ENCODE results near the gene ASCC3.

The ASCC3 gene, protein sequence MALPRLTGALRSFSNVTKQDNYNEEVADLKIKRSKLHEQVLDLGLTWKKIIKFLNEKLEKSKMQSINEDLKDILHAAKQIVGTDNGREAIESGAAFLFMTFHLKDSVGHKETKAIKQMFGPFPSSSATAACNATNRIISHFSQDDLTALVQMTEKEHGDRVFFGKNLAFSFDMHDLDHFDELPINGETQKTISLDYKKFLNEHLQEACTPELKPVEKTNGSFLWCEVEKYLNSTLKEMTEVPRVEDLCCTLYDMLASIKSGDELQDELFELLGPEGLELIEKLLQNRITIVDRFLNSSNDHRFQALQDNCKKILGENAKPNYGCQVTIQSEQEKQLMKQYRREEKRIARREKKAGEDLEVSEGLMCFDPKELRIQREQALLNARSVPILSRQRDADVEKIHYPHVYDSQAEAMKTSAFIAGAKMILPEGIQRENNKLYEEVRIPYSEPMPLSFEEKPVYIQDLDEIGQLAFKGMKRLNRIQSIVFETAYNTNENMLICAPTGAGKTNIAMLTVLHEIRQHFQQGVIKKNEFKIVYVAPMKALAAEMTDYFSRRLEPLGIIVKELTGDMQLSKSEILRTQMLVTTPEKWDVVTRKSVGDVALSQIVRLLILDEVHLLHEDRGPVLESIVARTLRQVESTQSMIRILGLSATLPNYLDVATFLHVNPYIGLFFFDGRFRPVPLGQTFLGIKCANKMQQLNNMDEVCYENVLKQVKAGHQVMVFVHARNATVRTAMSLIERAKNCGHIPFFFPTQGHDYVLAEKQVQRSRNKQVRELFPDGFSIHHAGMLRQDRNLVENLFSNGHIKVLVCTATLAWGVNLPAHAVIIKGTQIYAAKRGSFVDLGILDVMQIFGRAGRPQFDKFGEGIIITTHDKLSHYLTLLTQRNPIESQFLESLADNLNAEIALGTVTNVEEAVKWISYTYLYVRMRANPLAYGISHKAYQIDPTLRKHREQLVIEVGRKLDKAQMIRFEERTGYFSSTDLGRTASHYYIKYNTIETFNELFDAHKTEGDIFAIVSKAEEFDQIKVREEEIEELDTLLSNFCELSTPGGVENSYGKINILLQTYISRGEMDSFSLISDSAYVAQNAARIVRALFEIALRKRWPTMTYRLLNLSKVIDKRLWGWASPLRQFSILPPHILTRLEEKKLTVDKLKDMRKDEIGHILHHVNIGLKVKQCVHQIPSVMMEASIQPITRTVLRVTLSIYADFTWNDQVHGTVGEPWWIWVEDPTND (N-terminal part only)

DNA sequence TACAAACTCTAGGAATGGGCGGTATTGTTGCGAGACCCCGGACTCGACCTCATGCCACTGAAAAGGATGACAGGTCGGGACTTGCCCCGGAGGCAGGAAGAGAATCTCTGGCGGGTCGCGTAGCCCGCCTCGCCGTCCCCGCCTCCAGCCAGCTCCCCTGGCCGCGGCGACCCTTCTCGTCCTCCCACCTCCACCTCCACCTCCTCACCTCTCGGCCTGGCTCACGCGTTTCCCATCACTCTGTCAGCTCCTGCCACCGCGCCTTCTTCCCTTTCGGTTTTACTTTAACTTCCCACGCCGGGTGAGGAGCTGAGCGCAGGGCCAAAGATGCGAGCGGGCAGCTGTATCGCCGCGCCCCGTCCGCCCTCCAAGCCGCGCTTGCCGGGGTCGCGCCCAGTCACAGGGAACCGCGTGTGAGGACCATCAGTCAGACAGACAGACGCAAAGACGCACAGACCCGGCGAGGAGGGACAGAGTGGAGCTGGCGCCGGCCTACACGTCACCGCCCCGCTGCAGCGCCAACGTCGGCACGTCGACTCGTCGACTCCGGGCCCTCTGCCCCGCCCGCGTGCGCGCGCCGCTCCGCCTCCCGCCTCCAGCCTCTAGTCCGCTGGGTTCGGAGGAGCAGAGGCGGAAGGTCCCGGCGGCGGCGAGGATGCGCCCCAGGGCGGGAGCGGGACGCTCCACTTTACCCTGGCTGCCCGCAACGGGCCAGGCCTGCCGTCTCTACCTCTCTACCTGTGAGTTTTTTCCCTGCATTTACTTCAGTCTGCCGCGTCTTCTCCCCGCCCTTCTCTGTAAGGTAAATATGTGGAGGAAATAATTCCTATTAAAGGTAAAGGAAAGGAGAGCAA, at the start of gene ASCC3:
Gene ASCC3, minus strand, starts transcription at position 477 of the 854 bp plus-strand sequence. CDS start 13,332 bp downstream, outside the sequence.
- DNase-seq: peak; percentile 88 to 95
- TF ChIP-seq, protein P1, sequence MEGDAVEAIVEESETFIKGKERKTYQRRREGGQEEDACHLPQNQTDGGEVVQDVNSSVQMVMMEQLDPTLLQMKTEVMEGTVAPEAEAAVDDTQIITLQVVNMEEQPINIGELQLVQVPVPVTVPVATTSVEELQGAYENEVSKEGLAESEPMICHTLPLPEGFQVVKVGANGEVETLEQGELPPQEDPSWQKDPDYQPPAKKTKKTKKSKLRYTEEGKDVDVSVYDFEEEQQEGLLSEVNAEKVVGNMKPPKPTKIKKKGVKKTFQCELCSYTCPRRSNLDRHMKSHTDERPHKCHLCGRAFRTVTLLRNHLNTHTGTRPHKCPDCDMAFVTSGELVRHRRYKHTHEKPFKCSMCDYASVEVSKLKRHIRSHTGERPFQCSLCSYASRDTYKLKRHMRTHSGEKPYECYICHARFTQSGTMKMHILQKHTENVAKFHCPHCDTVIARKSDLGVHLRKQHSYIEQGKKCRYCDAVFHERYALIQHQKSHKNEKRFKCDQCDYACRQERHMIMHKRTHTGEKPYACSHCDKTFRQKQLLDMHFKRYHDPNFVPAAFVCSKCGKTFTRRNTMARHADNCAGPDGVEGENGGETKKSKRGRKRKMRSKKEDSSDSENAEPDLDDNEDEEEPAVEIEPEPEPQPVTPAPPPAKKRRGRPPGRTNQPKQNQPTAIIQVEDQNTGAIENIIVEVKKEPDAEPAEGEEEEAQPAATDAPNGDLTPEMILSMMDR (IDR thresholded peaks at IDR 0.05): no peak
- Histone ChIP-seq H3K4me1 (peaks cover 0 to 47% (median 26%) of the 10 kb centered on the region in 4 donors), H3K9me3 (no peaks in the 10 kb centered on the region), H3K27me3 (no peaks in the 10 kb centered on the region), H3K4me3 (peak within 1 kb of the TSS; percentile 69 to 97), H3K36me3 (no peaks in the 10 kb centered on the region), H3K27ac (peak within 1 kb of the TSS; percentile 86 to 94)
- intact Hi-C loops (cut with DNase I; ENCODE audit: low total_unique reads): no loop called here

DNA sequence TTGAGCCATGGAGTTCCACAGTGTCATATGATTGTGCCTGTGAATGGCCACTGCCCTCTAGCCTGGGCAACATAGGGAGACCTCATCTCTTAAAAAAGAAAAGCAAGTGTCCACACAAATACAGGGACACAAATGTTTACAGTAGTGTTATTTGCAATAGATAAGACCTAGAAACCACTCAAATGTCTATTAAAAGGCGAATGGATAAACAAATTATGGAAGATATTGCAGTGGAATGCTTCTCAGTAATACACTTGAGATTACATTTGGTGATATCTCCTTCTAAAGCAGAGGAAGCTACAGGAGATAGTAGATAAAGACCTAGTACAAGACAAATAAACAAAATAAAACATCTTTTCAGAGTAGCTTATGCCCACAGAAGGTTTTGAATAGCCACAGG, 44.6 kb upstream of the ASCC3 start:
- Histone ChIP-seq H3K9me3 (no peaks in the 10 kb centered on the region), H3K27ac (no peak overlapping the region), H3K36me3 (no peaks in the 10 kb centered on the region), H3K27me3 (no peaks in the 10 kb centered on the region), H3K4me3 (no peak overlapping the region), H3K4me1 (no peaks in the 10 kb centered on the region)
- DNase-seq: no peak
- intact Hi-C loops (cut with DNase I; ENCODE audit: low total_unique reads): no loop called here
- TF ChIP-seq, protein P1 (IDR thresholded peaks at IDR 0.05): no peak

DNA sequence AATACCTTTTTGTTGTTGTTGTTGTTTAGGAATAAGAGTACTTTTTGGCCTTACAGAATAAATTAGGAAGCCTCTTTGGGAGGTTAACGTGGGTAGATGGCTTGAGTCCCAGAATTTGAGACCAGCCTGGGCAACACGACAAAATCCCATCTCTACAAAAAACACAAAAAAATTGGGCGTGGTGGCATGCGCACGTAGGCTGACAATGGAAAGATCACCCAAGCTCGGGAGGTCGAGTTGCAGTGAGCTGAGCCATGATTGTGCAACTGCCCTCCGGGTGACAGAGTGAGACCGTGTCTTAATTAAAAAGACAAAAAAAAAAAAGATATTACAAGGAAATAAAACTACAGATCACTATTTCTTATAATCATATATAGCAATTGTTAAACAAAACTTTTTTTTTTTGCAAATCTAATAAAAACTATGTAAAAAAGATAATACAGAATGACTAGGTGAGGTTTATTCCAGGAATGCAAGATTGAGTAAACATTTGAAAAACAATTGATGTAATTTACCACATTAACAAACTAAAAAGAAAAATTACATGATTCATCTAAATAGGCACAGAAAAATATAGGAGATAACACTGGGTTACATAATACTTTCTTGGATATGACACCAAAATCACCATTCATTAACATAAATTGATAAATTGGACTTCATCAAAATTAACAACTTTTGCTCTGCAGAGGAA, 43.6 kb upstream of the ASCC3 start:
- Histone ChIP-seq H3K9me3 (no peaks in the 10 kb centered on the region), H3K4me1 (no peaks in the 10 kb centered on the region), H3K27ac (no peak overlapping the region), H3K27me3 (no peaks in the 10 kb centered on the region), H3K36me3 (no peaks in the 10 kb centered on the region), H3K4me3 (no peak overlapping the region)
- intact Hi-C loops (cut with DNase I; ENCODE audit: low total_unique reads): no loop called here
- DNase-seq: no peak
- TF ChIP-seq, protein P1 (IDR thresholded peaks at IDR 0.05): no peak

DNA sequence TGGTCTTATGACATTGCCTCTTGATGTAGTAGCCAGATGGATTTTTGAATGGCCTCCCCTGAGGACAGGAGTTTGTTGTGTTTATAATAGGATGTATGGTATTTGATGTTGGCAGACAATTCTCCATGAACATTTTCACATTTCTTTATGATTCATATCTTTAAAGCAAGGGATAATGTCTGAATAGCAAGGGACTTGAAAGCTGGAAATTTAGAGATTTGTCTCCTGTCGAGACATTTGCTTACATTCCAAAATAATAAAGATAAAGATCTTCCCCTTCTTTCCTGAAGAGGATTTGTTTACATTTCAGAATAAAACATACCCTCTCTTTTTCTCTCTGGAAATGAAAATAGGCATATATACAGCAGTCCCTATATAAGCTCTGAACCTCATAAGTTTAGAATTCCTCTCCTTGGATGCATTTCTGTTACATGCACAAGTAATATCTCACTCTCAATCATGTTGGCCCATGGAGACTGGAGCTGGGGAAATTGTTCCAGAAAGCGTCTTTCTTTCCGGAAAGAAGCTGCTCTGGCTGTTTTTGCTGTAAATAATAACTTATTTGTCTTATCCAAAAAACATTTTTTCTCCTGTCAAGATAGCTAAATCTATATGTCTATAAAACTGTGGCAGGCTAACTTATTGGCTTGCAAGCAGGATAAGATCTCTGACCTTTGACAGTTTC, 42.5 kb upstream of the ASCC3 start:
- Histone ChIP-seq H3K27ac (no peak overlapping the region), H3K36me3 (no peaks in the 10 kb centered on the region), H3K27me3 (no peaks in the 10 kb centered on the region), H3K4me1 (no peaks in the 10 kb centered on the region), H3K4me3 (no peak overlapping the region), H3K9me3 (no peaks in the 10 kb centered on the region)
- intact Hi-C loops (cut with DNase I; ENCODE audit: low total_unique reads): no loop called here
- TF ChIP-seq, protein P1 (IDR thresholded peaks at IDR 0.05): no peak
- DNase-seq: no peak

Data from tibial artery (tissue), 4 donors.